Sciatic nerve (tissue), 2 donors: ENCODE results near the gene UBE2QL1. TPM values are rescaled to one million over a fixed set of nuclear protein-coding genes. Genes with fewer than 3 reads are reported as not detected.

Experiments used
- ATAC-seq: fragments of 200-7000 bp; cut with Tn5 transposase; one replicate; pipeline ENCODE4 v1.9.1; 2020; ENCODE audit warnings: mild to moderate bottlenecking, moderate library complexity
- DNase-seq: peaks from one replicate; pipeline ENCODE4 v3.0.0-alpha.2; 2020; ENCODE audit warnings: low spot score
- intact Hi-C: fragments of 100-400 bp; cut with DNase I; formaldehyde crosslinking; loops from one replicate; pipeline ENCODE4 v1.14.2; 2022
- total RNA-seq: library from RNA; stranded (reverse); fragmentation: NEBNext Ultra II Directional; extraction: Animal tissue kit (Norgen Biotek cat#: 25700); gene quantifications from one replicate; pipeline ENCODE4 v1.2.1, GENCODE V29; 2021
- donor health status: DM: no; HTN: no; CAD: no.
- donor health status: DM: no; HTN: no; CAD: no.

The UBE2QL1 gene
- total RNA-seq, 1 donor from 2014 or later = 0.94 TPM

DNA sequence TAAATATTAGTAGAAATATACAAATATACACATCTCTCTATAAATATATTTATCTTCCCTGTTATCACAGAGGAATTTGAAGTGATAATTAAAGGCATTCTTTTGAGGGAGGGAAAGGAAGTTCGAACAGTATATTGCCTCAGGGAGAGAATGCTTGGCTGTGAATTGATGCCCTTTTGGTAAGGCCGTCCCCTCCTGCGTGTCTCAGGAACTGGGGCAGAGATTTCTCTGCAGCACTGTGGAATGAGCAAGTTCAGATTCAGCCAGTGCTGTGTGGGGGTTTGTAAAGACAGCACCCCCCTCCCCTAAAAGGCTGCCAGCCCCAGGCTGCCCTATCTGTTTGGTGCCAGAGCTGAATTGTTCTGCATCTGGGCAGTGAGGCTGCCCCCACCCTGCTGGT lies 42.0 kb downstream of the UBE2QL1 start:
- ATAC-seq (no peak), DNase-seq (no peak)
- intact Hi-C loops = no loop called here

DNA sequence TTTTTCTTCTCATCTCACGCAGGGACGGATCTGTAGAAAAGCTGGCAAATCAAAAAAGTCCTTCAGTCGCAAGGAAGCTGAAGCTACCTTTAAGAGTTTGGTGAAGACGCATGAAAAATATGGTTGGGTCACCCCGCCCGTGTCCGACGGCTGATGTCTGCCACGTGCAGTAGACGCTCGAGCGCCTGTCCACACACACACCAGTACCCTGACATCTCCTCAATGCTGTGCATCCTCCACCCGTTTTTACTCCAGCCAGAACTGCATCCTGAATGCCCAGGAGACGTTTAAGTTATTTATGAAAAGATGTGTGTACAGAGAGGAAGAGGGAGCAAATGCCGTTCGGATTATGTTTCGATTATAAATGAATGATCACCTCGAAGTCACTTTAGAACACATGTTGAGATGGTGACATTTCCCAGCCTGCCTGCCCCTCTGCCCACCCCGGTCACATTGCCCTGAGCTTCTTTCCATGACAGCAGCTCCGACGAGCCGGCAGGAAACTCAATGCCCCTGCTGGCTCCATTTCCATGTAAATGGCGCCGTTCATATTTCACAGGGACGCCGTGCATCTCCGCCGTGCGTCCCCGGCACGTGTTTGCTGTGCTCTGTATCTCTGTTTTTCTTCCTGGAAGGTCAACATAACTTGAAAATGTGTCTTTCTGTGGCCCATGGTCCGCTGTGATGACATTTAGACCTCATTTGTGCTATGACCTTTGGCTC lies 42.7 kb downstream of the UBE2QL1 start:
- DNase-seq = no peak
- intact Hi-C loops = no loop called here
- ATAC-seq = no peak

DNA sequence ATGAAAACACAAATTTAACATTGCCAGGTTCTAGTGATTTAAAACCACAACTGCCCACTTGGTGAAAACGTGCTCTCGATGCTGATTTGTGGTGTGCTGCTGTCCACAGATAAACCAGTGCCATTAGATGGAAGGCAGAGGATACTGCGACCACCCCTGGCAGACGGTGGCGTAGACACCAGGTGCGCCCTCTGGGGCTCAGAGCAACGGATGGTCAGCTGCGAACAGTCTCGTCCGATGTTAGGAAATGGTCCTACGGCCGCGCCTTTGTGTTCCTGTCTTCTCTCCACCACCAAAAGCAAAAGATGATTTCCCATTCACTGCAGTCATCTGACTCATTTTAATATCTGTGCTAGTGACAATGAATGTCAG lies 43.2 kb downstream of the UBE2QL1 start:
- ATAC-seq (no peak), DNase-seq (no peak)
- intact Hi-C loops = no loop called here

DNA sequence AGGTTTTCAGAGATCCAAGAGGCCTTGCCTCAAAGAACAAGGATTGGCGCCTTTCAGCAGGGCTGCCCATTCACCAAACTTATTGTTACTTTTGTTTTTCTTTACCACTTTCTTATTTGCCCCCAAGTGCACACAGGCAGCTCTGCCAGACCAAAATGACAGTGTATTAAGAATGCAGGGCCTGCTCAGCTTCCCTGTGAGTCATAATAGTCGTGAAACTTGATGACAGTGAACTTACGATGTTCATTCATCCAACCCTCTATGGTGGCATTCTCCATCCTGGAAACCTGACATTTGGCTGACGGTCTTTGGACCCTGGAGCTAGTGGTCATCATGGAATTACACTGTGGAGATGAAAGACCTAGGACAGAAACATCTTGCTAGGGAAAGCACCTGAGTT lies 44.3 kb downstream of the UBE2QL1 start:
- intact Hi-C loops = no loop called here
- ATAC-seq (no peak), DNase-seq (no peak)

DNA sequence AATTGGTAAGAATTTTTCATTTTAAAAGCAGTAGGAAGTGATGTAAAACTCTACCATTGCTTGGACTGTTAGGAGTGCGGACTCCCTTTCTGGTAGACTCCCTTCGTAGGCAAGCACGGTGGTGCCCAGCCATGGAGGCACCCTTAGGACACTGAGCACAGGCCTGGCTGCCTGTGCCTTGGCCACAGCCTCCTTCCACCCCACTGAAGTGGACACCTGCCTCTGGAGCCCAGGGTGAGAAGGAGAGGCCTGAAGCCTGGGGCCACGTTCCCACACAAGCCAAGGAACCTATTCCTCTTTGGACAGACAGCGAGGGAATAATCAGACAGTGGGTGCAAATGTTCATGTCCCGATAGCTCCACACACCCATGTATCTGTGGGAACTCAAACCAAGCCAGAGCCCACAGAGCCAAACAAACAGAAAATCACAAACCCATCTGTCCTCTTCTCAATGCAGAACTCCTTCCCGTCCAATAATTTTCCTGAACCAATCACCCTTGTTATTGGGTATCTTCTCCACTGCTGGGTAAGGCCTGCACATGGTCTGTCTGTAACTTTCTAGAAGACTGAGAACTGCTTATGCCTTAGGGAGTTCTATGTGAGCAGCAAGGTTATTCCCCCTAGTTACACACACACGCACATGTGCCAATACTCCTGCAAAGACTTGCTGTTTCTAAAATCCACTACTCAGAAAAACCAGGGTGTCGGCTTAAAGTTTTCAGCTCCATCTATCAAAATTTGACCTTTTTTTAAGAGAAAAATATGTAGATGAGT lies 45.2 kb downstream of the UBE2QL1 start:
- no peak for ATAC-seq
- DNase-seq = no peak
- intact Hi-C loops = no loop called here

DNA sequence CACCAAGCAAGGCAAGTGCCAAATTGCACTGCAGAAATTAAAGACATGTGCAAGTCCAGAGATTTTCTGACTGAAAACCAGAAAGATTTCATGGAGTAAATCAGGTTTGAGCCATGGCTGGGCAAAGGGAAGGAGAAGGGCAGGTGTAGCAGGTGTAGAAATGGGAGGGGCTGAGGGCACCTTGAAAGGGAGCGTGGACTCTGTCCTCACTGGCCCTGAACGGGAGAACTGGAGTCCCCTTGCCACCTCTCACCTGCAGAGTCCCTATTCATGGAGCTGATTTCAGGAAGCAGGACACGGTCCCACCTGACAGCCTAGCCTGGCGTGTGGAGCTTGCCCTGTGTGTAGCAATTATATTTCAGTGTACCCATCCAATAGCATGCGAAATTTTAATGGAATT lies 46.3 kb downstream of the UBE2QL1 start:
- DNase-seq (no peak), ATAC-seq (no peak)
- intact Hi-C loops = no loop called here

DNA sequence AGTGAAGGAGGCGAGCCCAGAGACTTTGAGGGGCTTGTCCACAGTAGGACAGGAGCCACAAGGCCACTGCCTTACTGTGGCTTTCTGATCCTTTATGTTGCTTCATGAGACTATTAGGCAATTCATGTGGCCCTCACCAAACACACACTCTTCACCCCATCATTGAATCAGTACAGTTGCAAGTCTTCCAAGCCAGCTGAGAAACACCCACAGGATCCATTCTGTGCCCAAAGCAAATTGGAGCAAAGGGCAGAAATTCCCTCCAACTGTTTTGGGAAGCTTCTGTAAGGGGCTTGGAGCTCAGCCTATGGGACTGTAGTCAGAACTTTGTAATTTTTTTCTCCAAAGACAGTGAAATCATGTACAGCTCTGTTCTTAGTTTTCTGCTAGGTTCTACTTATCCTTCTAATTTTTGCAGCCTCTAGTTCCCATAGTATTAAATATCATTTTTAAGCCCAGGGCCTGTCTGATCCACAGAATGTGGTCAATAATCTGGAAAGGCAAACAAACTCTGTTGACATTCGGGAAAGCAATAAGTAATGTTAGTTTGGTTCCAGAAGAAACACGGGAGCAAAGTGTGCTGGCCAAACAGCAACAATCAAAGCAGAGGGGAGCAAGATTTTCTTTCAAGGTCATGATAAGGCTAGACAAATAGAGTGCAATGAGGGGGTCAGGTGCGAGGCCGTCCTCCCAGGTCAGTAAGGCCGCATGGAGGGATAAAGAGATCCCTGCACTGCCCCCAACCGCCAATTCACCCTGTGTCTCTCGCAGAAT lies 47.0 kb downstream of the UBE2QL1 start:
- intact Hi-C loops = no loop called here
- DNase-seq = no peak
- ATAC-seq = no peak

DNA sequence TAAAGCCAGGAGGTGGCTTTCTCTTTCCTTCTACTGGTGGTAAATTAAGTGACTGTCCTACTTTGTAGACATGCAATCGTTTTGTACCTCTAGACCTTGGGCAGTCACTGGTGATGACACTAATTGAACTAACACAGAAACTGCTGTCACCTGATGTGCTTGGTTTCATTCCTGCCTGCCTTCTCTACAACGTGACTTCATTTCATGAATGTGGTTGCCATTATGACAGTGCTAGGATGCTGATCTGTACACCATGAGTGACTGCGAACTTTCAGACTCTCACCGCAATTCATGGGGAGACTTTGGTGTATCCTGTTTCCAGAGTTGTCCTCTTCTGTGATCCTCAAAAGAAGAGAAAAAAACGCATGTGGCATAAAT lies 47.5 kb downstream of the UBE2QL1 start:
- no peak for ATAC-seq
- intact Hi-C loops = no loop called here
- no peak for DNase-seq

DNA sequence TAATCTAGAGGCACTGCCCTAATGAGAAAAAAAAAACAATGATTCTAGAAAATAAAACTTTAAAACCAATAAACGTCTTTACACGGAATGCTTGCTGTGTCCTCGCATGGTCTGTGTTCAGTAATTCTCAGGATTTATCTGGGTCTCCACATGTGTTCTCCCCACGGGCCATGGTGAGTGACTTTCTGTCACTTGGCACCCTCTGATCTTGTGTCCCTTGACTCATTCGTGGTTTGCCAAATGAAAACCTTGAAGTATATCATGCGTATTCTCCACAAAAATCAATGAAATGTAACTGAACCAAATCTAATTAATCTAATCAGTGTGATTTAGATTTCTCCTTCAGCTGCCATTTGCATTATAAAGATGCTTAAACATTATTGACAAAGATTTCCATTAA lies 48.0 kb downstream of the UBE2QL1 start:
- no peak for ATAC-seq
- no peak for DNase-seq
- intact Hi-C loops = no loop called here

DNA sequence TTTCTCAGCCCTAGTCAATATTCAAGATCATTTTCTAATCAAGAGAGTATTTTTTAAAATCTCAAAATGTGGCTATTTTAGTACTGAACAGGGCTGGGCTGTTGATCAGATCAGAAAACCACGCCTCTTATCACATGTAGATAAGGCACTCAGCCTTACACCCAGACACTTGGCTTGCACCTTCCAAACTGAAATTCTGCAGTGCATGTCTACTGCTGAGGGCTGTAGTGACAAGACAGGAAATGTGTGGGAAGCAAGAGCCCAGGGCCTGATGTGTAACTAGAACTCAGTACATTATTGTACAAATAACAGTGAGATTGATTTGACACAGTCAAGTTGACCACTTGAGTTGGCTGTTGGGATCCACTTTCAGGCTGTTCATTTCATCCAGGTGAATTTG lies 48.6 kb downstream of the UBE2QL1 start:
- ATAC-seq = no peak
- DNase-seq = no peak
- intact Hi-C loops = no loop called here

DNA sequence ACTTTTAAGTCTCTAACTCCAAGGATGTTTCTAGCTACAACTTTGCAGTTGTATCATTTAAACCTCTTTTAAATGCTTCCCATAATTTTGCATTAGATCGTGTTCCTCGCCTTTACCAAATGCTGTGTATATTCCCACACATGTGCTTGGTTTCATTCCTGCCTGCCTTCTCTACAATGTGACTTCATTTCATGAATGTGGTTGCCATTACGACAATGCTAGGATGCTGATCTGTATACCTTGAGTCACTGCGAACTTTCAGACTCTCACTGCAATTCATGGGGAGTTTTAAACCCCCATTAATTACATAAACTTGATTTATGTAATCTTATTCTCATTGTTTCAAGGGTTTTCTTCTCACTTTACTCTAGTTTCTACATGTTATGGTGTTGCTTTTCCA lies 50.3 kb downstream of the UBE2QL1 start:
- ATAC-seq = no peak
- DNase-seq = no peak
- intact Hi-C loops = no loop called here

DNA sequence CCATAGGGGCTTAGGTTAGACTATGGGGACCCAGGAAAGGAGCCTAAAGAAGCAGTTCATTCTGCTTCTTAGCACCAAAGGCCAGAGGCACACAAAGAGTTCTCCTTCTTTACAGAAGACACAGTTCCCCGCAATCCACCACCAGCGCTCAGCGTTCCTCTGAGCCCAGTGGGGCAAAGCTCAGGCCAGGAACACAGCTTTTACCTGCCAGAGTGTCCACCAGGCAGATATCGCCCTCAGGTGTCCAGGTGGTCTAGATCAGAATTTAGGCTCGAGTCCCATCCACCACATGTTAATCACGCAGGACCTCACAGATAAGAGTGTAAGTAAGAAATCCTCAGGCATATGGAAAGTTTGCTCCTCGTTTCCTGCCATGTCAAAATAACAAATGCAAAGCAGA lies 53.0 kb downstream of the UBE2QL1 start:
- ATAC-seq (no peak), DNase-seq (no peak)
- intact Hi-C loops = no loop called here

DNA sequence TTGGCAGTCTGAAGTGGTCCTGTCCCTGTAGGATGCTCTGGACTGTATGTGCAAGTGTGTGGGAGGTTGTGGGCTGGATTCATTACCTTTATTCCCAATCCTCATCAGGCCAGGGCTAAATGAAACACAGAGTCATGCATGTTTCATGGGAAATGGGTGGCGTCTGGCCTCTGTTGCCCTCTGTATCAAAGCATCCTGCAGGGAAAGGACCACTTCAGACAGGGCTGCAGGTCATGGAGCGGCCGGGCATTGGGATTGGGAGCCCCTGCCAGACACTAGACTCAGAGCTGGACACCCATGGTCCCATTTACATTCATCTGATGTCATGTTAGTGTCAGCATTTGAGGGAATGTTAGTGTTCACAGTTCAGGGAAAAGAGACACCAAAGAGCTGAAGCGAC lies 53.8 kb downstream of the UBE2QL1 start:
- ATAC-seq (no peak), DNase-seq (no peak)
- intact Hi-C loops = no loop called here

DNA sequence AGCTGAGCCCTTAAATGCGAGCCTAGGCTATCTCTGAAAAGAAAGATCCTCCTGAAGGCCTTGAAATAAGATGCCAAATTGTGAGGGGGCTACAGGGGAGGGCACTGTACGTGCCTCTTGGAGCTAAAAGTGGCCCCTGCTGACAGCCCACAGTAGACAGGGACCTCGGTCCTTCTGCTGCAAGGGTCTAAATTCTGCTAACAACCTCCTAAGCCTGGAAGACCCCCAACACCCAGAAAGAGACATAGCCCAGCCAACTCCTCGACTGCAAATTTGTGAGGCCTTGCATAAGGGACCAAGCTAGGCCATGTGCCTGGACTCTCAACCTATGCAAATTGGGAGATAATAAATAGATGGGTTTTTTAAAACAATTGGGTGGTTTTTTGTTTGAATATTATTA lies 54.7 kb downstream of the UBE2QL1 start:
- intact Hi-C loops = no loop called here
- ATAC-seq = no peak
- no peak for DNase-seq

DNA sequence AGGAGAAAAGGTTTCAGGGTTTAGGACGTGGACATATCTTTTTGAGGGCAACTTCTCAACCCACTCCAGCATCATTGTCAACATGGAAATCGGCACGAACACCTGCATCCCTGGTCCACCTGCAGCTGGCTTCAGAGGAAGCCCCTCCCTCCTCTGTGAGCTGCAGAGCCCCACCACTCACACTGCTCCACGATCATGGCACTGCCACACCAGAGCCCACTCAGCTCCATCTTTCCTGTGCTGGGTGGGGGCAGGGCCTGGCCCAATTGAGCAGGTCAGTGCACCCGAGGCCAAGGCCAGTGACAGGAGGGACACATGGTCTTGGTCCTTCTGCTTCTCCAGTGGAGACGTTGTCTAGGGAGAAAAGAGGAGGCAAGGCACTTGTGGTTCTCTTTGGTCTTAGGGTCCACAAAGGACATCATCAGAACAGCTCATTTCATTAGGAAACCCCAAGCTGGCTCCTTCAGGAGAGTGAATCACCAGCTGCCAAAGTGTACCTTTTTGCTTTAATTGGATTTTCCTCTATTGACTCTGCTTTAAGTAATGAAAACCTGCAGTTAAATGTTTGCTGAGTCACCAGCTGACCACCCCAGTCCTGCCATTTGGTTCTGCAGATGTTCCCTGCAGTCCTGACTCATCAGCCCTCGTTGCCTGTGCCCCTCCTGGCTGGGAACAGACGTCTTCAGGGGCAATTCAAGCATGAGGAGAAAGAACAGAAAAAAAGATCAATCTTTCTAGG lies 56.2 kb downstream of the UBE2QL1 start:
- ATAC-seq = no peak
- intact Hi-C loops = no loop called here
- no peak for DNase-seq

DNA sequence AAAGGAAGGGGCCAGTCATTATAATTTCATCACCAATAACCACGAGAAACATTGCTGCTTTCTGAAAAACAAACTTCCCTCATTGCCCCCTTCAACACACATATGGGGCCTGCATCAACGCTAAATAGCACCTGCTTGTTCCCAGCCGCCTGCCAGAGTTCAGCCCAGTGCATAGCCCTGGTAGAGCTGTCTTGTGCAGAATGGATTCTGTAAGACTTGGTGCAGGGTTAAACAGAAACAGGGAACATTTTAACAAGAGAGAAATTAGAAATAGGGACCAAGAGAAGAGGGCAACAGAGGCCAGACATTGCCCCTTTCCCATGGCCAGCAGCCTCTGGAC lies 56.7 kb downstream of the UBE2QL1 start:
- intact Hi-C loops = no loop called here
- ATAC-seq = no peak
- no peak for DNase-seq

DNA sequence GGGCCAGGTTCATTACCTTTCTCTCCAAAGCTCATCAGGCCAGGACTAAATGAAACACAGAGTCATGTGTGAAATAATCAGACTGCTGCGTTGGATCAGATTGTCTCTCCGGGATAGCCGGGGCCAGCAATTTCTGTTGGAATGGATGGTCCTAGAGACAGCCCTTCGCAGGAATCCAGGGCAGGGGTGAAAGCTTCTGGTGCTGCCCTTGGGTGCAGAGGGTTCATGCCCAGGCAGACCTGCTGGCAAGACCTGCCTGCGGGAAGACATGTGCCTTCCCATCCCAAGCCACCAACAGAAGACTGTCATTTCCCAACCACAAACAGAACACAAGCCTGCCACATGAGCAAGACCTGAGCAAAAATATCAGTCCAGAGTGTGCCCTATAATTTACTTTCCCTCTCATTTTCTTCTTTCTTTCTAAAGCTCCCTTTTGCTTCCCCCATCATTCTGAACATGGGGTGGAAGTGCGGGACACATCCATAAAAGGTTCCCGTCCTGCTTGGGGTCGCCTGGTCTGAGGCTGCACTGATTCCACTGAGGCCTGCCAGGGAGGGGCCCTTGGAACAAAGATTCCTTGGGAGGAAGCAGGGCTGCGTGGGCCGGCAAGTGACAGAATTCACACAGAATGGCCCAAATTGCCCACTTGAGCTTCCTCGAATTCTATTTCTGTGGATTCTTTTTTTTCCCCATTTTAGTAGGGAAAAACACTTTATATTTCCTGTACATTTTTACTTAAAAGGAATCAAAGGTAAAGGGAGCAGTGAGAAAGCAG lies 57.3 kb downstream of the UBE2QL1 start:
- intact Hi-C loops = no loop called here
- ATAC-seq (no peak), DNase-seq (no peak)

DNA sequence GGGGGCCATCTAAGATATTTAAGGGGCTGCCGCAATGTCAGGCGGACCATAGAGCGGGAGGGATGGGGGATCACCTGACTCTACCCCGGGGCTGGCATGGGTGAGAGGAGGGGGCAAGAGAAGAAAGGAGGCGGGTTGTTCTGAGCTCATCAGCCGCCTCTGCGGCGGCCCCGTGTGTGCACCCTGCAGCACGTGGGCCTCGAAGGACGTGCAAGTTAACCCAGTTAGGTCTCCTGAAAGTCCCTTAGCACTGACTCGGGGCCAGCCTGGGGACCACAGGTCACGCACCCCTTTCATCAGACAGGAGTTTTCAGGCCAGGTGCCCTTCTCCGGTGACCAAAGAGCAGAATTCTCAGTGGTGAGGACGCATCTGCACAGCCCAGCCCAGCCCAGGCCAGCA lies 58.0 kb downstream of the UBE2QL1 start:
- intact Hi-C loops = no loop called here
- ATAC-seq (no peak), DNase-seq (no peak)

DNA sequence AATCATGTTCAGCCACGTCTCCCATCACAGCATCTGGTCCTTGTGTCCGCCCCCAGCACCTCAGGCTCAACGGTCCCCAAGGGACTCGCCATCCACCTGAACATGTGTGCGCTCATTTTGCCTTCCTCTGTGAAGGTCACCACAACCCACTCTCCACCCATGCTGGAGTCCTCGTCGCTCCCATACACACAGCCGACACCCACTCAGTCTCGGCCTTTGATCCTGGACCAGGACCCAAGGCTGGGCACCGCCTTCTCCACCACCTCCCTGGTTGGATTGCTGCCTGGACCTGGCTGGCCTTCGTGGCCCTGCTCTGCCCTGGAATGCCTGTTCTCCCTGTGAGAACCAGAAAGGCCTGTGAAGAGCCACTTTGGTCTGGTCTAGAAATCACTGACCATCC lies 60.3 kb downstream of the UBE2QL1 start:
- ATAC-seq = no peak
- intact Hi-C loops = no loop called here

More for the DNA sequence above, 60.3 kb downstream of the UBE2QL1 start:
- no peak for DNase-seq
